ENCODE results near the gene RFX7. TPM values are rescaled to one million over a fixed set of nuclear protein-coding genes. Genes with fewer than 3 reads are reported as not detected.

Gene RFX7
- total and polyA plus RNA-seq, 4 experiments from 2014 or later = 0.30 to 37.5 (median 19.7) TPM

DNA sequence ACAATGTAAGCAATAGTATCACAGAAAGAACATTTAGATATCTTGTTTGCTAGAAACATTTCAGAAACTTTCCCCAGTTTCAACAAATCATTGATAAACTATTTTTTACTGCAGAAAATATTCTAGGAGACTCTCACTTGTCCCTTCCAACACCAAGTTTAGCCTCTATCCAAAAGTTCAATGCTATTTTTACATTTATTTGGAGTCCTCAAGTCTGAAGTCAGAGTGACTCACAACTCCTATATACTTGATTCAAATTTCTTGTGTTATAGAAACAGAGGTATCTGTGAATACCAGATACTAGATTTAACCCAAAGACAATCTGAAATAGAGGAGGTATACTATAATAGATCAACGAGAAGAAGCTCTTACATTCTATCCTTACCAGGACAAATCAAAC lies 49.6 kb downstream of the RFX7 start:
- POLR2A ChIA-PET (ENCODE audit: partially characterized antibody) = no interaction called here
- Histone ChIP-seq H3K4me1 (ENCODE audit: insufficient read depth, low read length) (peaks cover 4% of the 10 kb centered on the region), H3K36me3 (ENCODE audit: insufficient read depth, low read length) (no peaks in the 10 kb centered on the region), H3K27me3 (ENCODE audit: insufficient read depth, low read length) (no peaks in the 10 kb centered on the region), H3K4me3 (ENCODE audit: low read length in 2 of 2) (no peak overlapping the region), H3K27ac (ENCODE audit: low read depth, low read length) (no peak overlapping the region), H3K9me3 (ENCODE audit: control insufficient read depth in 1 of 2, low read length in 2 of 2) (no peaks in the 10 kb centered on the region)
- Mint-ChIP-seq H3K4me1 (peaks cover 23 to 37% (median 32%) of the 10 kb centered on the region in 4 donors), H3K27ac (no peak overlapping the region), H3K9me3 (no peaks in the 10 kb centered on the region), H3K4me3 (no peak overlapping the region), H3K27me3 (no peaks in the 10 kb centered on the region), H3K36me3 (peaks cover 7 to 10% of the 10 kb centered on the region in 2 donors)
- no peak for DNase-seq
- intact Hi-C loops (cut with micrococcal nuclease) = loop anchor here (5.0 kb wide), 1 partner anchor 53 kb away; no protein-coding TSS in a partner anchor
- CTCF ChIA-PET (ENCODE audit: partially characterized antibody) = interaction anchor here (0.6 to 0.9 kb wide), 2 partner anchors 15 to 141 kb away, joined by 3 read pairs; no protein-coding TSS in a partner anchor

DNA sequence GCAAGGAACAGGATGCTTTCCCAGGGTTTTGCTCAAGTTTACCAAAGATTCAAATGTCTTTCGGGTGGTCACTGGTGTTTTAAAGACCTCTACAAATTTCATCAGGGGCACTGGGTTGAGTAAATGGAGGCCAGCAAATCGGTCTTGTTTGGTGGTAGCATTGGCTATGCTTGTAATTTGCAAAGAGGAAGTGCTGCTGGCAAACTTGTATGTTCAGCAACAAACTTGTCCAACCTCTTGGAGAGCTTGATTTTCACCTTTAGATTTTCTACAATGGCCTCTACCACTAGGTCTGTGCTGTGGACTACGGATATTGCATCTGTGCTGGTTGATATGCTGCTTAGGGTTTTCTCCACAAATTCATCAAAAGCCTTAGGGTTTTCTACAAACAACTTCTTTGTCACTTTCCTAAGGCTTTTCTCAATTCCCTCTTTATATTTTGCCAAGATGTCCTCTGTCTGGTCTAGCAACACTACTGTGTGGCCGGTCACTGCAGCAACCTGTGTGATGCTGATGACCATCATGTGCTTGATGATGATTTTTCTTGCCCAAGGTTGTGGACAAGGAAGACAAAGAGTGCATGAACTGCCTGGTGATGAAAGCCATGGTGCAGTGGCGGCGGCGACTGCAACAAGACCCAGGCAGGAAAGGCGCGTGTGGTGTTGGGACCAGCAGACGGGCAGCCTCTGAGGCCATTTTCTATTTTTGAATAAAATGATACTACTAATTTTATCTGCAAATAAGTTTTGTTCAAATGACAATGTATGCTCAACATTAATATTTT lies 50.8 kb downstream of the RFX7 start:
- peaks cover 27 to 47% (median 39%) of the 10 kb centered on the region in 4 donors for H3K4me1 Mint-ChIP-seq
- H3K27me3 Mint-ChIP-seq = no peaks in the 10 kb centered on the region
- Histone ChIP-seq H3K4me3 (ENCODE audit: low read length in 2 of 2) (no peak overlapping the region), H3K27ac (ENCODE audit: low read depth, low read length) (no peak overlapping the region), H3K36me3 (ENCODE audit: insufficient read depth, low read length) (no peaks in the 10 kb centered on the region), H3K4me1 (ENCODE audit: insufficient read depth, low read length) (peaks cover 10% of the 10 kb centered on the region), H3K9me3 (ENCODE audit: control insufficient read depth in 1 of 2, low read length in 2 of 2) (no peaks in the 10 kb centered on the region), H3K27me3 (ENCODE audit: insufficient read depth, low read length) (no peaks in the 10 kb centered on the region)
- intact Hi-C loops (cut with micrococcal nuclease) = loop anchor here (5.0 kb wide), 1 partner anchor 54 kb away; no protein-coding TSS in a partner anchor
- H3K36me3 Mint-ChIP-seq = peaks cover 6 to 10% of the 10 kb centered on the region in 2 donors
- no peak for DNase-seq
- H3K9me3 Mint-ChIP-seq = no peaks in the 10 kb centered on the region
- ChIA-PET POLR2A (ENCODE audit: partially characterized antibody) (no interaction called here), CTCF (ENCODE audit: partially characterized antibody) (no interaction called here)
- peak overlapping the region in 1 of 7 donors; percentile 48 for H3K27ac Mint-ChIP-seq
- H3K4me3 Mint-ChIP-seq = no peak overlapping the region

DNA sequence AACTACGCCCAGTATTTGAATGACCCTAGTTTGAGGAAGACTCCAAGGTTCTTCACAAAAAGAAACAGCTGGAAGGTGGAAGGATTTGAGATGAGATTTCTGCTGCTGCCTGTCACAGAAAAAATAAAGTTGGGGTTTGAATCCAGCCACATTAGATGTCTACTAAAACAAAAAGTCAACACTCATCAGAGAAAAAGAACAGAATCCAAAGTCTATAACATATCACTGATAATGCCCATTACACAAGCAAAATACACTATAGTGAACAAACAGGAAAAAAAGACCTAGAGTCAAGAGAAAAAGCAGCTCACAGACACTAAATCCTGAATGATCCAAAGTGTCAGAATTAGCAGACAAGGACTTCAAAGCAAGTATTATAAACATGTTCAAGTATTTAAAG lies 56.0 kb downstream of the RFX7 start:
- H3K4me1 ChIP-seq (ENCODE audit: insufficient read depth, low read length) = peaks cover 24% of the 10 kb centered on the region
- Mint-ChIP-seq H3K27me3 (no peaks in the 10 kb centered on the region), H3K27ac (peak overlapping the region in 3 of 7 donors; percentile 9 to 17 (median 9)), H3K4me3 (peak overlapping the region in 4 of 8 donors; percentile 4 to 43 (median 24)), H3K9me3 (no peaks in the 10 kb centered on the region), H3K36me3 (peaks cover 1 to 9% of the 10 kb centered on the region in 2 donors), H3K4me1 (peaks cover 42 to 60% (median 51%) of the 10 kb centered on the region in 4 donors)
- no peaks in the 10 kb centered on the region for H3K9me3 ChIP-seq (ENCODE audit: control insufficient read depth in 1 of 2, low read length in 2 of 2)
- H3K36me3 ChIP-seq (ENCODE audit: insufficient read depth, low read length) = no peaks in the 10 kb centered on the region
- H3K27me3 ChIP-seq (ENCODE audit: insufficient read depth, low read length) = no peaks in the 10 kb centered on the region
- no peak overlapping the region for H3K4me3 ChIP-seq (ENCODE audit: low read length in 2 of 2)
- no peak for DNase-seq
- POLR2A ChIA-PET (ENCODE audit: partially characterized antibody) = interaction anchor here (1.7 kb wide), 1 partner anchor 57 kb away, joined by 5 read pairs; no protein-coding TSS in a partner anchor
- intact Hi-C loops (cut with micrococcal nuclease) = loop anchor here (5.0 kb wide), 1 partner anchor 35 kb away; no protein-coding TSS in a partner anchor
- no peak overlapping the region for H3K27ac ChIP-seq (ENCODE audit: low read depth, low read length)
- CTCF ChIA-PET (ENCODE audit: partially characterized antibody) = interaction anchor here (0.7 kb wide), 1 partner anchor 150 kb away, joined by 3 read pairs; no protein-coding TSS in a partner anchor

DNA sequence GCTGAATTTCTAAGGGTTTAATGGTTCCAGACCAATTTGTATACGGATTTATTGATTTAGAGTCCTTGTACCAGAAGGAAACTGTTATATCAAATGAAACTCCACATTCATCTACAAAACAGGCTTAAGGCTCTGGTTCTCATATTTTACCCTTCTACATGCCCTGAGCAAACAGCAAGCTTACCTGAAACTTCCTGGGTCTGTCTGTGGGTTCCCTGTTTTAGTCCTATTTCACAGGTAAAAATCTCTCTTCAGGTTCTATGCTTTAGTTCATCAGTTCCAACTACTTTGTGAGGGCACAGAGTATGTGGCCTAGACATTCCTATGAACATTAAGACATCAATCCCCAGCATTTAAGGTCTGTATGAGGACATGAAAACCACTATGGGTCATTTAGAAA lies 57.7 kb downstream of the RFX7 start:
- no peaks in the 10 kb centered on the region for H3K36me3 ChIP-seq (ENCODE audit: insufficient read depth, low read length)
- no peaks in the 10 kb centered on the region for H3K27me3 ChIP-seq (ENCODE audit: insufficient read depth, low read length)
- H3K36me3 Mint-ChIP-seq = peaks cover 1 to 4% of the 10 kb centered on the region in 2 donors
- intact Hi-C loops (cut with micrococcal nuclease) = loop anchor here (5.0 kb wide), 1 partner anchor 34 kb away; no protein-coding TSS in a partner anchor
- POLR2A ChIA-PET (ENCODE audit: partially characterized antibody) = no interaction called here
- H3K4me3 ChIP-seq (ENCODE audit: low read length in 2 of 2) = no peak overlapping the region
- no peaks in the 10 kb centered on the region for H3K27me3 Mint-ChIP-seq
- H3K27ac ChIP-seq (ENCODE audit: low read depth, low read length) = no peak overlapping the region
- no peaks in the 10 kb centered on the region for H3K9me3 Mint-ChIP-seq
- no peak for DNase-seq
- peak overlapping the region in 3 of 7 donors; percentile 20 to 57 (median 30) for H3K27ac Mint-ChIP-seq
- peaks cover 36 to 56% (median 46%) of the 10 kb centered on the region in 4 donors for H3K4me1 Mint-ChIP-seq
- CTCF ChIA-PET (ENCODE audit: partially characterized antibody) = interaction anchor here (1.4 kb wide), 1 partner anchor 59 kb away, joined by 4 read pairs; no protein-coding TSS in a partner anchor
- H3K4me3 Mint-ChIP-seq = peak overlapping the region in 1 of 8 donors; percentile 32
- H3K9me3 ChIP-seq (ENCODE audit: control insufficient read depth in 1 of 2, low read length in 2 of 2) = no peaks in the 10 kb centered on the region
- H3K4me1 ChIP-seq (ENCODE audit: insufficient read depth, low read length) = peaks cover 20% of the 10 kb centered on the region

DNA sequence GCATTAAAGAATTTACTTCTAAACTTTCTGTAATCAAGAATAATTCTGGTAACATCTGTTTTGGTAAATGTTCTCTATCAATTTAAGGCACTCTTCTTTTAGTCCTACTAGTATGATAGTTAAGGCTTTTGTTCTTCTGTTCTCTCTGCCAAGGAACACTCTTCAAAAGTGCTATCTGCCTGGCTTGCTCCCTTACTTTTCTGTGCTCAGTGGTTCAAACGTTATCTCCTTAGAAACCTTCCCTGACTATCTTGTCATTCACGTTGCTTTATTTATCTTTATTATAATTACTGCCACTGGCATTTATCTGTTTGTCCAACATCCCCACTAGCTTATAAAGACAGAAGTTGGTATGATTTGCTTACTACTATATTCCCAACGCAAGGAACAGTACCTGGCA lies 59.2 kb downstream of the RFX7 start:
- H3K36me3 ChIP-seq (ENCODE audit: insufficient read depth, low read length) = no peaks in the 10 kb centered on the region
- H3K4me1 ChIP-seq (ENCODE audit: insufficient read depth, low read length) = peaks cover 20% of the 10 kb centered on the region
- H3K9me3 ChIP-seq (ENCODE audit: control insufficient read depth in 1 of 2, low read length in 2 of 2) = no peaks in the 10 kb centered on the region
- Mint-ChIP-seq H3K27me3 (no peaks in the 10 kb centered on the region), H3K9me3 (no peaks in the 10 kb centered on the region), H3K4me3 (no peak overlapping the region), H3K36me3 (peaks cover 0 to 1% of the 10 kb centered on the region in 2 donors), H3K27ac (no peak overlapping the region), H3K4me1 (peaks cover 34 to 54% (median 42%) of the 10 kb centered on the region in 4 donors)
- intact Hi-C loops (cut with micrococcal nuclease) = no loop called here
- ChIA-PET POLR2A (ENCODE audit: partially characterized antibody) (no interaction called here), CTCF (ENCODE audit: partially characterized antibody) (no interaction called here)
- no peak for DNase-seq
- no peaks in the 10 kb centered on the region for H3K27me3 ChIP-seq (ENCODE audit: insufficient read depth, low read length)
- no peak overlapping the region for H3K4me3 ChIP-seq (ENCODE audit: low read length in 2 of 2)
- no peak overlapping the region for H3K27ac ChIP-seq (ENCODE audit: low read depth, low read length)

- peaks cover 7% of the 10 kb centered on the region for H3K4me1 ChIP-seq (ENCODE audit: insufficient read depth, low read length)
- H3K36me3 Mint-ChIP-seq = peaks cover 10 to 12% of the 10 kb centered on the region in 2 donors
- CTCF ChIA-PET (ENCODE audit: partially characterized antibody) = interaction anchor here (0.7 kb wide), 1 partner anchor 16 kb away, joined by 3 read pairs; no protein-coding TSS in a partner anchor
- H3K4me3 Mint-ChIP-seq = no peak overlapping the region
- H3K27ac Mint-ChIP-seq = no peak overlapping the region
- H3K9me3 ChIP-seq (ENCODE audit: control insufficient read depth in 1 of 2, low read length in 2 of 2) = no peaks in the 10 kb centered on the region
- no peak for DNase-seq
- H3K27me3 ChIP-seq (ENCODE audit: insufficient read depth, low read length) = no peaks in the 10 kb centered on the region
- H3K4me1 Mint-ChIP-seq = peaks cover 22 to 39% (median 28%) of the 10 kb centered on the region in 4 donors
- H3K27ac ChIP-seq (ENCODE audit: low read depth, low read length) = no peak overlapping the region
- no peaks in the 10 kb centered on the region for H3K9me3 Mint-ChIP-seq
- H3K27me3 Mint-ChIP-seq = no peaks in the 10 kb centered on the region
- no peaks in the 10 kb centered on the region for H3K36me3 ChIP-seq (ENCODE audit: insufficient read depth, low read length)
- POLR2A ChIA-PET (ENCODE audit: partially characterized antibody) = no interaction called here
- no peak overlapping the region for H3K4me3 ChIP-seq (ENCODE audit: low read length in 2 of 2)
- intact Hi-C loops (cut with micrococcal nuclease) = no loop called here
Measured at GRCh38 chr15:56180851-56181250, 62.8 kb downstream of the RFX7 start.

GRCh38 chr15:56176996-56177395 lies 66.7 kb downstream of the RFX7 start:
- ChIA-PET CTCF (ENCODE audit: partially characterized antibody) (no interaction called here), POLR2A (ENCODE audit: partially characterized antibody) (no interaction called here)
- peaks cover 28 to 49% (median 42%) of the 10 kb centered on the region in 4 donors for H3K4me1 Mint-ChIP-seq
- Histone ChIP-seq H3K9me3 (ENCODE audit: control insufficient read depth in 1 of 2, low read length in 2 of 2) (no peaks in the 10 kb centered on the region), H3K36me3 (ENCODE audit: insufficient read depth, low read length) (no peaks in the 10 kb centered on the region), H3K27me3 (ENCODE audit: insufficient read depth, low read length) (no peaks in the 10 kb centered on the region), H3K27ac (ENCODE audit: low read depth, low read length) (no peak overlapping the region), H3K4me3 (ENCODE audit: low read length in 2 of 2) (no peak overlapping the region), H3K4me1 (ENCODE audit: insufficient read depth, low read length) (peaks cover 23% of the 10 kb centered on the region)
- H3K36me3 Mint-ChIP-seq = peaks cover 27 to 31% of the 10 kb centered on the region in 2 donors
- peak overlapping the region in 2 of 8 donors; percentile 13 to 29 for H3K4me3 Mint-ChIP-seq
- no peak for DNase-seq
- H3K27me3 Mint-ChIP-seq = no peaks in the 10 kb centered on the region
- peak overlapping the region in 2 of 7 donors; percentile 2 to 13 for H3K27ac Mint-ChIP-seq
- intact Hi-C loops (cut with micrococcal nuclease) = no loop called here
- peaks cover 0 to 3% (median 0%) of the 10 kb centered on the region in 8 donors for H3K9me3 Mint-ChIP-seq

All from CD4-positive, alpha-beta memory T cell (primary cell).